HepG2 (cell line): ENCODE measurements around the gene SETD2. TPM values are rescaled to one million over a fixed set of nuclear protein-coding genes. Genes with fewer than 3 reads are reported as not detected.

Source experiments
- ELF4 ChIP-seq: sonication (generic); formaldehyde crosslinking; IDR thresholded peaks from 2 replicates; pipeline ENCODE4 v1.5.0; 2020; ENCODE audit warnings: missing genetic modification reagents, mild to moderate bottlenecking, moderate library complexity, borderline replicate concordance
- ETV5 ChIP-seq: IDR thresholded peaks from 2 replicates; pipeline ENCODE4 v1.6.1; 2018; ENCODE audit warnings: missing biosample characterization, missing genetic modification reagents, inconsistent platforms, borderline replicate concordance
- GATAD1 ChIP-seq: IDR thresholded peaks from 2 replicates; pipeline ENCODE4 v1.6.1; 2016; ENCODE audit warnings: missing genetic modification reagents, missing compliant biosample characterization
- HIVEP1 ChIP-seq: sonication (generic); formaldehyde crosslinking; IDR thresholded peaks from 2 replicates; pipeline ENCODE4 v1.4.0; 2020; ENCODE audit warnings: mild to moderate bottlenecking, missing genetic modification reagents
- KMT2A ChIP-seq: sonication (generic); formaldehyde crosslinking; IDR thresholded peaks from 2 replicates; pipeline ENCODE4 v1.4.0; 2020; ENCODE audit warnings: missing genetic modification reagents
- MAX ChIP-seq: IDR thresholded peaks from 2 replicates; pipeline ENCODE4 v1.6.1; 2012; ENCODE audit warnings: inconsistent platforms
- POGZ ChIP-seq: sonication (generic); formaldehyde crosslinking; IDR thresholded peaks from 2 replicates; pipeline ENCODE4 v1.4.0; 2020; ENCODE audit warnings: mild to moderate bottlenecking, missing genetic modification reagents
- SATB2 ChIP-seq: sonication (generic); formaldehyde crosslinking; IDR thresholded peaks from 2 replicates; pipeline ENCODE4 v1.5.0; 2020; ENCODE audit warnings: missing genetic modification reagents
- SMAD1 ChIP-seq: sonication (generic); formaldehyde crosslinking; IDR thresholded peaks from 2 replicates; pipeline ENCODE4 v1.4.0; 2020; ENCODE audit warnings: missing genetic modification reagents, low read depth, mild to moderate bottlenecking, borderline replicate concordance
- SOX13 ChIP-seq, 3 experiments: fragments of 450-650 bp in 1 of 3; sonication (generic) in 1 of 3; formaldehyde crosslinking in 1 of 3; IDR thresholded peaks in 2 of 3; conservative IDR thresholded peaks in 1 of 3; 2 replicates each; pipeline versions ENCODE4 v1.5.0 to v1.6.1; 2016 to 2020; ENCODE audit warnings: antibody characterized with exemption in 1 of 3, mild to moderate bottlenecking in 1 of 3, missing compliant biosample characterization in 1 of 3, missing genetic modification reagents in 1 of 3, moderate library complexity in 1 of 3
- TARDBP ChIP-seq: sonication (generic); formaldehyde crosslinking; IDR thresholded peaks from 2 replicates; pipeline ENCODE4 v1.8.0; 2022; ENCODE audit warnings: mild to moderate bottlenecking, missing genetic modification reagents
- TBP ChIP-seq: sonication (generic); formaldehyde crosslinking; IDR thresholded peaks from 2 replicates; pipeline ENCODE4 v1.5.0; 2020; ENCODE audit warnings: missing genetic modification reagents
- ZBTB33 ChIP-seq: sonication (generic); formaldehyde crosslinking; IDR thresholded peaks from 2 replicates; pipeline ENCODE4 v1.4.0; 2020; ENCODE audit warnings: missing genetic modification reagents
- ZNF513 ChIP-seq: sonication (generic); formaldehyde crosslinking; conservative IDR thresholded peaks from 2 replicates; pipeline ENCODE4 v1.5.0; 2020; ENCODE audit warnings: missing genetic modification reagents
- ZNF549 ChIP-seq: sonication (generic); formaldehyde crosslinking; IDR thresholded peaks from 2 replicates; pipeline ENCODE4 v1.5.0; 2020; ENCODE audit warnings: missing genetic modification reagents
- ZNF646 ChIP-seq: sonication (generic); formaldehyde crosslinking; IDR thresholded peaks from 2 replicates; pipeline ENCODE4 v1.9.0; 2021; ENCODE audit warnings: mild to moderate bottlenecking, missing genetic modification reagents
- ZSCAN12 ChIP-seq: sonication (generic); formaldehyde crosslinking; IDR thresholded peaks from 2 replicates; pipeline ENCODE4 v1.9.0; 2021; ENCODE audit warnings: mild to moderate bottlenecking, missing genetic modification reagents
- polyA plus RNA-seq, 8 experiments: library from polyadenylated mRNA; depleted of rRNA in 3 of 8; stranded (reverse) in 7 of 8; unstranded in 1 of 8; fragments of >200 nt; fragmentation: Illumina TruSeq in 4 of 8; extraction: Trizol in 4 of 8; gene quantifications; 2 replicates each; pipeline versions ENCODE4 v1.2.1 to v1.2.3, GENCODE V29; 2011 to 2016; ENCODE audit warnings: low read depth in 4 of 8, missing spikeins in 1 of 8, mixed read lengths in 1 of 8; ENCODE audit not compliant: insufficient read depth in 1 of 8
- total RNA-seq, 5 experiments: library from RNA; depleted of rRNA; stranded (reverse); fragments of >200 nt; fragmentation: Illumina TruSeq; extraction: Trizol; gene quantifications; 2 replicates each; pipeline ENCODE4 v1.2.3, GENCODE V29; 2016; ENCODE audit warnings: low read depth in 1 of 5

SETD2 gene
- total and polyA plus RNA-seq, 2 of the 13 experiments (the other 11 are each of a cell fraction or from before 2014, with no cell fraction given), result 14.2 to 24.2 TPM

GRCh38 chr3:47164007-47164881 is at the start of gene SETD2 (continued):
- TF ChIP-seq ZNF646 (CRISPR knock-in tag), result 0 out of 2 replicates have a peak, but pooled peaks have one; percentile 27
- TF ChIP-seq ZSCAN12, result 0 out of 2 replicates have a peak, but pooled peaks have one; percentile 48
- peak; percentile 17; the same call in 1 of the 2 replicates for TF ChIP-seq TARDBP
- TF ChIP-seq SOX13 (IDR thresholded peaks at IDR 0.05), result no peak
- peak in 1 of 2 experiments; percentile 14; a peak in 1 of 4 replicates for TF ChIP-seq SOX13 (CRISPR knock-in tag; conservative IDR thresholded peaks at IDR 0.05 in 1 of 2, IDR thresholded peaks at IDR 0.05 in 1 of 2)
- peak; percentile 34; the same call in 1 of the 2 replicates for TF ChIP-seq POGZ (CRISPR knock-in tag)
- TF ChIP-seq ELF4 (CRISPR knock-in tag), result no peak
- TF ChIP-seq TBP (CRISPR knock-in tag), result no peak
- TF ChIP-seq ZBTB33 (CRISPR knock-in tag), result 0 out of 2 replicates have a peak, but pooled peaks have one; percentile 9
- peak; percentile 50 for TF ChIP-seq GATAD1
- TF ChIP-seq MAX, result peak; percentile 85
- peak; percentile 85 for TF ChIP-seq KMT2A (CRISPR knock-in tag)
- peak; percentile 71 for TF ChIP-seq HIVEP1 (CRISPR knock-in tag)
- TF ChIP-seq SATB2 (CRISPR knock-in tag), result 0 out of 2 replicates have a peak, but pooled peaks have one; percentile 73
- no peak for TF ChIP-seq ZNF513 (CRISPR knock-in tag)
- TF ChIP-seq ETV5 (CRISPR knock-in tag), result peak; percentile 41; the same call in 1 of the 2 replicates
- no peak for TF ChIP-seq SMAD1 (CRISPR knock-in tag)
- no peak for TF ChIP-seq ZNF549
